Measurements from ENCODE around the gene ZNF319.

GRCh38 chr16:57953857-57954256 is 46.6 kb downstream of the ZNF319 start:
- no peak for TF ChIP-seq GATA2 (IDR thresholded peaks at IDR 0.05; ENCODE audit: low read depth, low read length)
- no peak for TF ChIP-seq GATA3 (IDR thresholded peaks at IDR 0.05; ENCODE audit: low read depth, low read length)

All from SH-SY5Y (cell line).